Measurements from ENCODE around the gene LTN1. TPM values are rescaled to one million over a fixed set of nuclear protein-coding genes. Genes with fewer than 3 reads are reported as not detected.

Gene LTN1
- total RNA-seq, 4 donors from 2014 or later = 19.0 to 21.4 (median 20.9) TPM

DNA sequence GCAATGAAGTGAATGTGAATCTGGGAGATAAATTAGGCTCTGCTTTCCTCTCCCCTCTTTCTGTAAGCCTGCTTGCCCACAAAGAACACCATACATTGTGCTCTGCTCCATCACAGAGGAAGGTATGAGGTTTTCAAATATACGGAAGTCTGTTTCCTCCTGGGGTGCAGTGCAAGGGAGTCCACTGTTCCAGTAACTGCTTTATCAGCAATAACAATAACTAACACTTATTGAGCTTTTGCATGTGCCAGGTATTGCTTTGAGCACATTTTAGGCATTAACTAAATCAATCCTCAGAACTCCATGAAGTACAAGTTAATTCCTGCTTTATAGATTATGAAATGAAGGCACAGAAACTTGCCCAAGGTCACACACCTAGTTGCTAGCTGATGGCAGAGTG lies 10.0 kb downstream of the LTN1 start:
- DNase-seq (ENCODE audit: low spot score in 2 of 2) = no peak
- WGBS, 2 donors = 90% methylated on average over 1 of the region's 1 CpG
- H3K4me3 ChIP-seq (ENCODE audit: low read depth, poor library complexity, severe bottlenecking) = no peak overlapping the region
- intact Hi-C loops (cut with DNase I; ENCODE audit: low total_unique reads) = no loop called here
- no peak for TF ChIP-seq POLR2A (IDR thresholded peaks at IDR 0.05)
- no peak for TF ChIP-seq CTCF (IDR thresholded peaks at IDR 0.05)

DNA sequence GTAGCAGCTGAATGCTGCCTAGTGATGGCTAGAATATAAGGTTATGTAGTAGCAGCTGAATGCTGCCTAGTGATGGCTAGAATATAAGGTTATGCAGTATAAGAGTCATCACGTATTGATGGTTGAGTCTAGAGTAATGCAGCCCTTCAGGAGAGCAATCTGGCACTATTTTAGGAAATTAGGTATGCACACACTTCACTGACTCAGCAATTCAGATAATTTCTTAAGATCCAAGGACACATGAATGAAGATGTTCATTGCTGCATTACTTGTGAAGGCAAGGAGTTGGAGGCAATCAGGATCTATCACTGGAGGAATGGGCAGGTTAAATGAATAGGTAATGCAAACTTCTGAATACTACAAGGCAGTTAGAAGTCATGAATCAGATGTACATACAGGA lies 13.6 kb downstream of the LTN1 start:
- no peak overlapping the region for H3K4me3 ChIP-seq (ENCODE audit: low read depth, poor library complexity, severe bottlenecking)
- intact Hi-C loops (cut with DNase I; ENCODE audit: low total_unique reads) = no loop called here
- WGBS, 2 donors = 84 to 94% methylated on average over 1 of the region's 1 CpG
- no peak for TF ChIP-seq POLR2A (IDR thresholded peaks at IDR 0.05)
- TF ChIP-seq CTCF (IDR thresholded peaks at IDR 0.05) = no peak
- no peak for DNase-seq (ENCODE audit: low spot score in 2 of 2)

GRCh38 chr21:28975397-28975796 lies 17.3 kb downstream of the LTN1 start:
- WGBS, 2 donors = 15 to 28% methylated on average over 3 of the region's 3 CpGs
- H3K4me3 ChIP-seq (ENCODE audit: low read depth, poor library complexity, severe bottlenecking) = no peak overlapping the region
- no peak for DNase-seq (ENCODE audit: low spot score in 2 of 2)
- TF ChIP-seq POLR2A (IDR thresholded peaks at IDR 0.05) = no peak
- intact Hi-C loops (cut with DNase I; ENCODE audit: low total_unique reads) = no loop called here

GRCh38 chr21:28974531-28975227 lies 18.0 kb downstream of the LTN1 start:
- no peak for DNase-seq (ENCODE audit: low spot score in 2 of 2)
- H3K4me3 ChIP-seq (ENCODE audit: low read depth, poor library complexity, severe bottlenecking) = no peak overlapping the region
- intact Hi-C loops (cut with DNase I; ENCODE audit: low total_unique reads) = no loop called here
- WGBS, 2 donors = 93 to 94% methylated on average over 6 of the region's 6 CpGs
- TF ChIP-seq POLR2A (IDR thresholded peaks at IDR 0.05) (no peak), CTCF (IDR thresholded peaks at IDR 0.05) (no peak)

GRCh38 chr21:28972398-28972797 lies 20.3 kb downstream of the LTN1 start:
- WGBS, 2 donors = 87 to 93% methylated on average over 6 of the region's 6 CpGs
- no peak for TF ChIP-seq POLR2A (IDR thresholded peaks at IDR 0.05)
- TF ChIP-seq CTCF (IDR thresholded peaks at IDR 0.05) = no peak
- no peak overlapping the region for H3K4me3 ChIP-seq (ENCODE audit: low read depth, poor library complexity, severe bottlenecking)
- intact Hi-C loops (cut with DNase I; ENCODE audit: low total_unique reads) = no loop called here
- DNase-seq (ENCODE audit: low spot score in 2 of 2) = no peak

- WGBS, 2 donors = 92 to 96% methylated on average over 2 of the region's 2 CpGs
- intact Hi-C loops (cut with DNase I; ENCODE audit: low total_unique reads) = no loop called here
- TF ChIP-seq POLR2A (IDR thresholded peaks at IDR 0.05) (no peak), CTCF (IDR thresholded peaks at IDR 0.05) (no peak)
- H3K4me3 ChIP-seq (ENCODE audit: low read depth, poor library complexity, severe bottlenecking) = no peak overlapping the region
- no peak for DNase-seq (ENCODE audit: low spot score in 2 of 2)
Observed at GRCh38 chr21:28971171-28971570, 21.5 kb downstream of the LTN1 start.

Measured in lower leg skin (tissue), 4 donors.